ENCODE data around the gene ZNF24.

Gene ZNF24

GRCh38 chr18:35337286-35337685 is 6.9 kb downstream of the ZNF24 start:
- no peaks in the 10 kb centered on the region for H3K27me3 ChIP-seq (replicated peaks)
- no peak overlapping the region for H3K4me3 ChIP-seq (ENCODE audit: low read depth, low read length)
- no peak for DNase-seq
- in situ Hi-C loops (cut with HindIII; ENCODE audit: low pct_ligation_motif_present, low sequenced_read_pairs), result no loop called here
- TF ChIP-seq CTCF (IDR thresholded peaks at IDR 0.05; ENCODE audit: low read depth, low read length, missing control alignments), result no peak
- H3K36me3 ChIP-seq (replicated peaks), result peaks cover 66% of the 10 kb centered on the region
- H3K27ac ChIP-seq, result no peak overlapping the region

DNA sequence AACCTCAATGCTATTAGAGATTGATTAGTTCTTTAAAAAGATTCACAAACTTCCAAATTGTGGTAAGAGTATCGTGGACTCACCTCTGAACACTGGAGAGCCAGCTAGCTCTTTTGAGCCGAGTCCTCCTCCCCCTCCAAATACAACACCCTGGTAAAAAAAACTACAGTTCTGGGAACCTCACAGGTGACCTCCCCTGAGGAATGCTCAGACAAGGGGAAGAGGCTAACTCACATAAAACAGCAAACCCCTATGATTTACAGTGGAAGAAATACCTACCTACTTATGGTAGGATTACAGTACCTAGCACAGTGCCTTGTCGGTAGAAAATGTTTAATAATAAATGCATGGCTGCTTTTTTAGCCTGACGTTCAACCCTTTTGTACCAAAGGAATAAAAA is 8.4 kb downstream of the ZNF24 start:
- TF ChIP-seq CTCF (IDR thresholded peaks at IDR 0.05; ENCODE audit: low read depth, low read length, missing control alignments), result no peak
- H3K4me3 ChIP-seq (ENCODE audit: low read depth, low read length), result no peak overlapping the region
- H3K36me3 ChIP-seq (replicated peaks), result peaks cover 70% of the 10 kb centered on the region
- H3K27me3 ChIP-seq (replicated peaks), result no peaks in the 10 kb centered on the region
- H3K27ac ChIP-seq, result no peak overlapping the region
- in situ Hi-C loops (cut with HindIII; ENCODE audit: low pct_ligation_motif_present, low sequenced_read_pairs), result no loop called here
- DNase-seq, result no peak

DNA sequence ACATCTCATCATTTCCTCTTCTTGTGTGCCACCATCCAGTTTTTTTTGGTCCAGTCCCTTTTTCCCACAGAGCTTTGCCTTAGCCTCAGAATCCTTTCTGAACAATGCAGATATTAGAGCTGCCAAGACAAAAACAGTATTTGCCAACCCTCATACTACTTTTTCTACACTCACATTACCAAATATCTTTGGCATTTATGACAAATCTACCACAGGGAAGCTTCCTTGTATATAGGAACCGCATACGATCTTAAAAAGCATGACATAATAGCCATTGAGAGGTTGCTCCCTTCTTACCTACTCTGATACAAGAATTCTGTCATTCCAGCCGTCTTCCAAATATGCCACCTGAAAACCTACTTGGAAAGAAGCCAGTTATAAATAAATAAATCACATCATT is 9.4 kb downstream of the ZNF24 start:
- no peak for TF ChIP-seq CTCF (IDR thresholded peaks at IDR 0.05; ENCODE audit: low read depth, low read length, missing control alignments)
- no peak overlapping the region for H3K27ac ChIP-seq

DNA sequence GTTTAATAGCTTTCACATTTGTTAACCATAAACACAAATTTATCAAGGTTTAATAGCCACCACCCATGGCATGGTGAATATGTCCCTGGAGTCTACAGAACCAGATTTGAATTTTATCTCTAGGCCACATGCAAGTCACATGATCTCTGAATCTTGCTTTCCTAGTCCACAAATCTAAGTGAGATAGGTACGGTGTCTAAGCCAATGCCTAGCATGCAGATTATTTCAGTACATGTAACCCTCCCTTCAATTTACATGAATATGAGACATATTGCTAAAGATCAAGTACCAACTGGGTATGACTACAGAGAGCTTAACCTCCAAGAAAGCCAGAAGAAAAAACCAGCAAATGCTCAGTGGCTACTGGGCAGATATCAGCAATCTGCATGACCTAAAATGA is 10.0 kb downstream of the ZNF24 start:
- Histone ChIP-seq H3K36me3 (replicated peaks) (peaks cover 58% of the 10 kb centered on the region), H3K27ac (no peak overlapping the region), H3K4me3 (ENCODE audit: low read depth, low read length) (no peak overlapping the region), H3K27me3 (replicated peaks) (no peaks in the 10 kb centered on the region)
- DNase-seq, result no peak
- no peak for TF ChIP-seq CTCF (IDR thresholded peaks at IDR 0.05; ENCODE audit: low read depth, low read length, missing control alignments)
- in situ Hi-C loops (cut with HindIII; ENCODE audit: low pct_ligation_motif_present, low sequenced_read_pairs), result no loop called here

More for the DNA sequence above, 9.4 kb downstream of the ZNF24 start:
- Histone ChIP-seq H3K27me3 (replicated peaks) (no peaks in the 10 kb centered on the region), H3K36me3 (replicated peaks) (peaks cover 64% of the 10 kb centered on the region), H3K4me3 (ENCODE audit: low read depth, low read length) (no peak overlapping the region)
- peak; percentile 2 for DNase-seq
- in situ Hi-C loops (cut with HindIII; ENCODE audit: low pct_ligation_motif_present, low sequenced_read_pairs), result no loop called here

DNA sequence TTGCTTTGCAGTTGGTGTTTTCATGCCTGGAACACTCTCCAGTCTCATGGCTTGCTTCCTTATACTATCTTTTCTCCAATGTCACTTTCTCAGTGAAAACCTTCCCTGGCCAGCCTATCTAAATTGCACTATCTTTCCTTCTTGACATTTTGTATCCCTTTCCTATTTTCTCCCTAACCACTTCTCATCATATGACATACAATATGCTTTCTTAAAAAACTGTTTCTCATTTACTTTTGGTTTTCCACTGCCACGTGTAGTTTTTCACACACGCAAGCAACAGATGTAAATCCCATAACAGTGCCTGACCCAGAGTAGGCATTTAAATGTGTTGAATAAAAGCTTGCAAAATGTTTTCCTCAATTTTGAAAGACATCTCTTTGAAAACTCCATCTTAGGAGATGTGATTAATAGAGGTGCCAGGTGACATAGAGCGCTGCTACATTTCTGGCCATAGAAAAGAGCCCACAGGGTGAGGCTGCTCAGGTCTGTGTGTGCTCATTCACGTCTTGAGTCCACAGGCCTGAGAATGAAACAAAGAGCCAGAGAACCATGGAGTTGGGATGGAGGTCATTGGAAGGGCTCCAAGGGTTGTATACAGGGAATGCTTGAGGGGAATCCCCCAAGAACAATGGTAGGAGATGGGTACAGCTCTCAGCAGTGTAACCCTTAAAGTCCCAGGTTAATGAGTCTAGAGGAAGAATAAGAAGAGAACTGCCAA is 12.7 kb downstream of the ZNF24 start:
- peaks cover 34% of the 10 kb centered on the region for H3K36me3 ChIP-seq (replicated peaks)
- H3K27me3 ChIP-seq (replicated peaks), result no peaks in the 10 kb centered on the region
- no peak for DNase-seq
- H3K27ac ChIP-seq, result no peak overlapping the region
- in situ Hi-C loops (cut with HindIII; ENCODE audit: low pct_ligation_motif_present, low sequenced_read_pairs), result no loop called here
- no peak for TF ChIP-seq CTCF (IDR thresholded peaks at IDR 0.05; ENCODE audit: low read depth, low read length, missing control alignments)
- no peak overlapping the region for H3K4me3 ChIP-seq (ENCODE audit: low read depth, low read length)

- DNase-seq, result no peak
- TF ChIP-seq CTCF (IDR thresholded peaks at IDR 0.05; ENCODE audit: low read depth, low read length, missing control alignments), result no peak
- in situ Hi-C loops (cut with HindIII; ENCODE audit: low pct_ligation_motif_present, low sequenced_read_pairs), result no loop called here
- H3K27me3 ChIP-seq (replicated peaks), result no peaks in the 10 kb centered on the region
- no peak overlapping the region for H3K27ac ChIP-seq
- H3K36me3 ChIP-seq (replicated peaks), result peaks cover 14% of the 10 kb centered on the region
- no peak overlapping the region for H3K4me3 ChIP-seq (ENCODE audit: low read depth, low read length)
Observed at GRCh38 chr18:35328868-35329267, 15.4 kb downstream of the ZNF24 start.
